Islet of Langerhans (tissue), 1 donor: Measurements from ENCODE around the gene STX8.

ENCODE experiments used
- FAIRE-seq: peaks from one replicate; lab custom pipeline; 2011; peaks lifted over from hg19 to GRCh38; lab: Jason Lieb, UNC

STX8 gene

DNA sequence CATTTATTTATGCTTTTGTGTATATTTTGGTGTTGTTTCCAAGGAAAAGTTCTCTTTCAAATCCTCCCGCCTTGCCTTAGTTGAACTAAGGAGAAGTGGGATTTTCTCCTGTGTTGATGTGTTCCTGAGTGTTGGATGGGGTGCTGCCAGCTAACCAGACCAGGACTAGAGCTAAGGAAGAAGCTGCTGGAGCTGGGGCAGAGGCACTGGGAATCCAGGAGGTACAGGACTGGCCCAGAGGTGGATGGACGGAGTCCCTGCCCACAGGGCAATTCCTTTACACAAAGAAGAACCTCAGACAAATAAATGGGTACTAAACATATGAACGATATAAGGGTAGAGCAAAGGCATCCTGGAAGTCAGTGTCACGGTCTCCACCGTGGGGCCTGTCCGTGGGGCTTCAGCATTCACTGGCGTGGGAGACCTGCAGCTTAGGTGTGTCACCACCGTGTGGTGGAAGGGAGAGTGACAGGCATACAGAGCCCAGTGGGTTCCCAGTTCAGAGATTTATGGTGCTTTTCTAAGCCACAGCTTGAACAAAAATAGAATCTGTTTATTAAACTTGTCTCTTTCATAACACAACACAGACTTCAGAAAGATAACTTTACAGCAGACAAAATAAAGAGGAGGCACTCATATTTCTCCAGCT, 283.6 kb downstream of the STX8 start:
- peak; percentile 38 for FAIRE-seq

DNA sequence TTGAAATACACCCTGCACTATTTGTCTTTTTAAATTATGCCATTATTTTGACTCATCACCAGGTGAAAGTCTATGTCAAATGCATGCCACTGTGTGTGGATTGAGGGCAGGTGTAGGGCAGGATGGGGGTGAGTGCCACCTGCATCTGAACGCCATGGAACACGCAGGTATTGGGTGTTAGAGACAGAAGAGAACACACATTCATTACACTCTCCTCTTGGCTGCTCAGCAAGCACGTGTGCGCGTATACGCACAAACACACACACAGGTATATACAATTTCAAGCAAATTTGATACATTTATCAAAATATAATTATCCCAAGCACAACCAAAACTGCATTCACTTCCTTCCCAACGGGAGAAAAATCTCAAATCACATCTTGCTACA, 285.4 kb downstream of the STX8 start:
- FAIRE-seq, result no peak

DNA sequence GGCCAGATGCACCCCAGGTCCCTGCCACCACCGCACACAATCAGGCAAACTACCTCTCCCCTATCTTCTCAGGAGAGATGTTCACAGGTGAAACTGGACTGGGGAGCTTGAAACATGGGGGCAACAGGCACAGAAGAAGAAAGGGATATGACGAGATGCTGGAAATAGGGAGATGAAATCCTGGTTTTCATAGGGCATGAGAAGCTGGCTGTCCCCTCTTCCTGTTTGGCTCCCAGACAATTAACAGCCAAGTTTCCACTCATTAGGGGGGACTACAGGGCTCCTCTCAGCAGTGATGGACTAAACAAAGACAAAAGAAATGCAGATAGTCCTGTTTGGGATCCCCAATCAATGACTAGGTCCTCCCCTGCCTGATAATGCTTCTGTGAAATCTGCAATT, 288.3 kb downstream of the STX8 start:
- FAIRE-seq, result no peak

DNA sequence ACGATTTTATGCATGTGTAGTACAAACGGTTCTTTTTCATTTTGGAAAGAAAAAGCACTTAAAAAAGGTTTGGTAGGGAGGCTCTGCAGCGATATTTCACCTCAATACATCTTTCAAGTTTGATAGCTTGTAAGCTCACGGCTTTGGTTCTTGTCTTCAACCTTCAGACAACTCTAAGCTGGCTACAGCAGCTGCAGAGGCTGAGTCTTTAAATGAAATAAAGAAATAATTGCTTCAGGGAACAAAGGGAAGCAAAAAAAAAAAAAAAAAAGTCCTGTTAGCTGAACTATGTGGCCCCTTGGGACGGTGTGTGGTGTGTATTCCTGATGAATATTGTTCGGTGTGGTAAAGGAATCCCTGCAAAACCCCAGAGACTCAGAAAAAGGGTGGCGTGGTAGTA, 289.2 kb downstream of the STX8 start:
- FAIRE-seq, result no peak

DNA sequence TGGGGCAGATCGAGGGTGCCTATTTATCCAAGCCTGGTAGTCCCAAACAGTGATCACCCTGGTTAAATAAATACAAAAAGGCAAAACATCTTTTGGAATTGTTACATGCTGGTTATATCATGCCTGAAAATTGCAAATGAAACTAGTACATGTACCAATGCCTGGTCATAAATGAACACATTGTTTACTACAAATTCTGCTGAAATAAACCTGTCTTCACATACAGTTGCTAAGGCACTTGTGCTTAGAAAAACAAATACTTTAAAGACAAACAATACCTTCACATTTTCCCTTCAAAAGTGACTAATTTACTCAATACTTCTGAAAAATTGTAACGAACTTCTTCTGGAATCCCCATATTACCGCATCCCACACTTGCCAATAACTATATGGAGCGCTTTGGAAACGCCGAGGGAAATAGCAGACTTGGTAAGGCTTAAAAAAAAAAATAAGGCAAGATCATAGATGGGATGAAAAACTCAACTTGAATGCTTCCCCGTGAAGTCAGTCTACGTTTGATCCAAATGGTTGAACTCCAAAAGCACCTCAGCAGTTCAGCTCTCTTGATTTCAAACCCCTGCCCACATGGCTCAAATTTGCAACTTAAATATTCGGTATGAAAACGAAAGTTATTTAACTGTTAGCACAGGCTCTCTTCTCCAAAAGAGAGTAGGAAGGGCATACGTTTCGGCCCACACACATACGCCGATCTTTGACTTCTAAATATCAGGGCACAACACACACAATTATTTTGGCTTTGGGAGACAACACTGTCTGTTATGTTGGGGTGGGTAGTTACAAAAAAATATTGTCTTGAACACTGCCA, 289.8 kb downstream of the STX8 start:
- FAIRE-seq, result no peak

DNA sequence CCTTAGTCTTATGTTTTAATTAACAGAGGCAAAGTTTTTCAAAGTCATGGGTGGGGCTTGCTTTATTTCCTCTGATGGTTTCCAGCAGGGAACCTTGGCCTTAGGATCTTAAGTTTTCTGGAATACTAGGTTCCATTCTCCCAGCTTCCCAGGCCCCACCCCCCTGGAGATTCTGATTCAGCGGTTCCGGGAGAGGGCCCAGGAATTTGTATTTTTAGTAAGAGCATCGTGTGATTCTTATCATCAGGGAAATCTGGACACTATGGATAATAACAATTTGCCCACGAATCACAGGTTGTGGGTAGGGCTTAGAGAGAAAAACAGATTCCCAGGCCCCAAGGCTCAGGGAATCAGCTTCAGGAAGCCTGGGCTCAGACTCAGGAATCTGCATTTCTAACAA, 290.7 kb downstream of the STX8 start:
- FAIRE-seq, result no peak

DNA sequence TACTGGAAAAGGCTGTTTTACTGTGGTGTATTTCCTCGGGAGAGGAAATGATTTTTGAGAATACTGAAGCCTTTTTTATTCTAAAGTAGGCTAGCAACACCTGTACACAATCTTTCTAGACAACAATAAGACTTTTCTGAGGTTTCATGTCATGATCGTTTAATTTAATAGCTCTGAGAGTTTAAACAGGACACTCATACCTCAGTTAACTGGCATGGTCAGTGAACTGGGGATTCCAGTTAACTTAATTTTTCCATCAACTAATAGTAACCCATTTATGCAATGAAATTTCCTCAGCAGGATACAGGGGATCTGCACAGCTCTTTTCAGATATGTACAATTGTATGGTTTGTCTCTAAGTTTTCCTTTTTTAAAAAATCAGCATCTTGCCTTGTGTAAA, 291.7 kb downstream of the STX8 start:
- no peak for FAIRE-seq

DNA sequence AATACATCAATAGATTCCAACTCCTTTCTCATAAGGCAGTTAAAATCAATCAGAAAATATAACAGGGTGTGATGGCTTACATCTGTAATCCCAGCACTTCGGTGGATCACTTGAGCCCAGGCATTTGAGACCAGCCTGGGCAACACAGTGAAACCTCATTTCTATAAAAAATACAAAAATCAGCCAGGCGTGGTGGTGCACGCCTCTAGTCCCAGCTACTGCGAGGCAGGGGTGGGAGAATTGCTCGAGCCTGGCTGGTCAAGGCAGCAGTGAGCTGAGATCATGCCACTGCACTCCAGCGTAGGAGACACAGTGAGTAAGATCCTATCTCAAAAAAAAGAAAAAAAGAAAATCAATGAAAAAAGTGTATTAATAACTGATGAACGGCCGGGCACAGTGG, 295.7 kb downstream of the STX8 start:
- no peak for FAIRE-seq

DNA sequence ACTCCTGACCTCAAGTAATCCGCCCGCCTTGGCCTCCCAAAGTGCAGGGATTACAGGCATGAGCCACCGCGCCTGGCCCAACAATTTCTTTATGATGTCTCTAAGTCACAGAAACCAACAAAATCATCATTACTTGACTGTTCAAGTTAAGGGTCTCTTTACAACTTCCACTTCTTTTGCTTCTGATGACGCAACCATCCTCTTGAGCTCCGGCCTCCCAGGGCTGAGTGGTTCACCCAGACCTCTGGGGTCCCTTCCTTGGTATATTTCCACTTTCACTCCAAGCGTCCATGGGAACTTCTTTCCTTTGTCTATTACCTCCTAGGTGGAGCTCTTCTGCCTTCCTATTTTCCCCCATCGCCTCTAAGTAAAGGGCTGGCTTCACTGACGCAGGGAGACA, 300.6 kb downstream of the STX8 start:
- FAIRE-seq, result no peak

DNA sequence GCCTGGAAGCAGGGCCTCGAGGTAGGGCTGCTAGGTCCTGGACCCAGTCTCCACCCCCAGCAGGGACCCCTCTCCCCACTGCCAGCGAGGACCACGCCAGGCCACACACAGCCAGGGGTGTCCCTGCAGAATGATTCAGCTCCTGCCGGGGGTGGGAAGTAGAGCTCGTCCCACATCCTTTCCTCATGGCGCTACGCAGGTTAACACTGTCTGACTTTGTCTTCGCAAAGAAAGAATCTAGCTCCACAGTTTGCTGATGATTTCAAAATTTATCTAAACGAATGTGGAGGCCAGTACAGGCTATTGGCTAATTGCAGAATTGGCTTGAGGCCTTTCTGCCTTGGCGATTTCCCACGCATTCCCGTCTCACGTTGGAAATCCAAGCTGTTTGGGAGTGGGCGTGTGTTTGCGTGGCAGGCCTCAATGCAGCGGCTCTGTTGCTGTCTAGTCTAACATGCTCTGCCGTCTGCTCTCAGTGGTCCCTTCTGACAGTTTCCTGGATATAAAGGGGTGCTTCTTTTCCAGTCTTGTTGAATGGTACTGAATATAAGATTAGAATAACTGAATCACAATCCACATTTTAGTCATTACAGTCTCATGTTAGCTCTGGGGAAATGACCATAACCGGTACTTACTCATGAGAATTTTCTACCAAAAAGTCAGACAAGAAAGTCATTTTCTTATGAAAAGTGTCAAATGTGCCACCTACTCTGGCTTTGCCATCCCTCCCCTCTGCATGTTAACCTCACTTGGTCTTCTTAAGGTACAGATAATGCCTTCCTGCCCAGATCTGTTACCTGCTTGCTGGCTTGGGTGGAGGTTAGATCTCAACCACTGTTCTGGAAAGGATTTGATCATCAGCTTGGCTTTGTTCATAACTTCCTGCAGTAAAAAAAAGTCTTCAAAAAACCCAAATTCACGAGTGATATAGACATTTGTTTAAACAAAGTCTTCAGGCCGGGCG, 301.9 kb downstream of the STX8 start:
- no peak for FAIRE-seq

DNA sequence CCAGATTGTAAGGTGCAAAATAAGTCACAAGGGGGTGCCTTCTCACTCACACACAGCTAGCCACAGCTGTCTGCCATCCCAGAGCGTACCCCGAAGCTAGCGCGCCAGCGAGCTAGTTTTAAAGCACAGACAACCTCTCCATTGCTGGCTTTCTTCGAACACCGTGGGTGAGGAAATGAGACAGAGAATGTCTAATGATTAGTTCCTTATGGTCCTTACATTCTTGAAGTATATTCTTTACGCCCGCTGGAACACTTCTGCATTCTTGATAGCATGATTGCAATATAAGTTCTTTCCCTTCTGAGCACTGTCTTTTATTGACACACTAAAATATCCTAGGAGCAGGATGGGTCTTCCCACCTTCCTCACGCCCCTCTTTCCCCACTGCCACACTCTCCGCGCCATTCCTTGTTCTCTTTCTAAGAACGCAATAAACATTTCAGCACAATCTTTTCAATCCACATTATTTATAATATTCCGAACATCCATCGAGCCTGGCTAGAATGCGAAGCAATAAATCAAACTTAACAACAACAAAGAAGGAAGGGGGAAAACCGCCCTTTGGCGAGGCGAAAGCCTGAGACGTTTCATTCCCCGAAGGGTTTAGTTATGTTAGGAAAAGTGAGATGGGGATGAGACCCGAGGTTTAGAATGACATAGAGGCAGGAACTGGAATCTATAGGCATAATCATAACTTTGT, 303.0 kb downstream of the STX8 start:
- FAIRE-seq, result no peak

DNA sequence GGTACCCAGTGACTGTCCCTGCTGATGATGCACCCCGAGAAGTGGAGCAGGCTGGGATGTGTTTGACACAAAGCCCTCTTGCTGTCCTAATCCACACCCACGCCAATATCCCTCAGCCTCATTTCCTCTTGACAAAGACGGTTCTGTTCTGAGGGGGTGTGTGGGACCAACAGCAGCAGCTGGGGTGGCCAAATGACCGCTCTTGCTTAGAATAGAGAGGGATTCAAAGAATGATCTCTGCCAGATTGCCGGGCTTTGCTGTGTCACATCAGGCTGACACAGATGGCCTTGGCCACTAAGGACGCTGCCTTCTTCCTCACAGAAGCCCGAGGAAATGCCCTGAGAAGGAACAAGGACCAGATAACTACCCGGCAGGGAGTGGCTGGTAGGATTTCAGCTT, 303.6 kb downstream of the STX8 start:
- FAIRE-seq, result no peak

DNA sequence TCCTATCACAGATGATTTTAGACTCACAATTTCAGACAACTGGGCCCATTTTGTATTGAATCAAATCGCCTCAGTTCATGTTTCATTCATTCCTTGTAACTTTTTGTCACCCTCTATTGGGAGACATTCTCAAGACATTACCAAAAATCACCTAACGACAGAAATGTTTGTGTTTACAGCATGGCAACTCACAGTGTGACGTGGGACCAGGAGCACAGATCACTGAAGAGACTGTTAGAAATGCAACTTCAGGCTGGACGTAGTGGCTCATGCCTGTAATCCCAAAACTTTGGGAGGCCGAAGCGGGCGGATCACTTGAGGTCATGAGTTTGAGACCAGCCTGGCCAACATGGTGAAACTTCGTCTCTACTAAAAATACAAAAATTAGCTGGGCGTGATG, 304.7 kb downstream of the STX8 start:
- no peak for FAIRE-seq

DNA sequence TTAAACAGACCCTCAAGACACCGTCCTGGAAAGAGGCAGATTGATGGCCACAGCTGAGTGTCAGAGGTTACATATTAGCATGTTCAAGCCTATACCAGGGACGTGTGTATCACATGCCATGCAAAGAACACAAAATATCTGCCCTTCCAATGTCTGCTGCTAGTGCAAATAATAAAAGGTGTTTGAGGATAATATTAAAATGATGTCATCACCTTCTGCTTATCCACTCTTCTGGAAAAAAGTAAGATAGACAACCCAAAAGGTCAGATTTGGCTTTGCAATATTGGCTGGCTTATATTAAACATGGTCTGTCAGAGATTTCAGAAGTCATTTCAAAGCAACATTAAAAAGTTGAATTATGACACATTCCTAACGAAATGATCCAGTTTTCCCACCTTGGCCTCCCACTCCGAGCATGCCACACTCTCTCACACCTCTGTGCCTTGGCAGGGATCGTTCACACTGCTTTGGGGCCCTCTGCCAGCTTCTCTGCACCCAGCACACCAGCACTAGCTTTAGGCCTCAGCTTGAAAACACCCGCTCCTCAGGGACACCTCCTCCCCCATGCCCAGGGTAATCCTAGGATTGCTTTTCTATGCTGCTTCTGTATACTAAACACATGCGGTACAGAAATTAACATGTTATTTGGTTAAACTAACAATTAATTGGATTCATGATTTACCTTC, 306.1 kb downstream of the STX8 start:
- FAIRE-seq, result no peak

DNA sequence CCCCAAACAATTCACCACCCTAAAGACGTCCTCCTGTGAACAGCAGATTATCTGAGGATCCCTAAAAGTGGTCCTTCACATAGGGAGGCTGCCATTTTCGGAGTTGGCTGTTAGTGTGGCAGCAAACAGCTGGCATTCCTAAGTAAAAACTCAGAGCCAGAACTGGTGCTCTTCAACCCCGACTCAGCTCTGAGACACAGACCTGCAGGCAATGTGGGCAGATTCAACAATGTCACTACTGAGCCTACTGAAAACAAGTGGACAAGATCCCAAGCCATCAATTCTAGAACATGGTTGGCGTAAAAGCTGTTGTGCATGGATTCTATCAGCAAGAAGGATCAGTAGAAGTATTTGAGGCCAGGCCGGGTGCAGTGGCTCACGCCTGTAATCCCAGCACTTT, 307.1 kb downstream of the STX8 start:
- FAIRE-seq, result no peak

DNA sequence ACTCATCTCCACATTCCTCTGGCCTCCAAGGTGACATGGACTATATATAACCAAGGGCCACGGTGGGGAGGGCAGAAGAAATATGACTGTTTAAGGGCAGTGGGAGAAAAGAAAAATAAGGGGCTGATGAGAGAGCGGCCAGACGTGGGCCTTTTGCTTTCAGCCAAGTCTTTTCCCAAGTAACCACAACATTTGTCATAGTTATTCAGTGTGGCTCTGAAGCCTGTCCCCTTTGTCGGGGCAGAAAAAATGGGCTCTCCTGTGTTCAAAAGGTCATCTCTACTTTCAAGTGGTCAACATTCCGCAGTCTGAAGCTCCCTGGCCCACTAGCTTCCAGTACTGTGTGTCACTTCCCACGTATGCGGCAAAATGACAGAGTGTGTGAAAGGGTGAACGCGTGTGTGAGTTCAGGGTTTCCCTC, 308.9 kb downstream of the STX8 start:
- FAIRE-seq, result no peak

DNA sequence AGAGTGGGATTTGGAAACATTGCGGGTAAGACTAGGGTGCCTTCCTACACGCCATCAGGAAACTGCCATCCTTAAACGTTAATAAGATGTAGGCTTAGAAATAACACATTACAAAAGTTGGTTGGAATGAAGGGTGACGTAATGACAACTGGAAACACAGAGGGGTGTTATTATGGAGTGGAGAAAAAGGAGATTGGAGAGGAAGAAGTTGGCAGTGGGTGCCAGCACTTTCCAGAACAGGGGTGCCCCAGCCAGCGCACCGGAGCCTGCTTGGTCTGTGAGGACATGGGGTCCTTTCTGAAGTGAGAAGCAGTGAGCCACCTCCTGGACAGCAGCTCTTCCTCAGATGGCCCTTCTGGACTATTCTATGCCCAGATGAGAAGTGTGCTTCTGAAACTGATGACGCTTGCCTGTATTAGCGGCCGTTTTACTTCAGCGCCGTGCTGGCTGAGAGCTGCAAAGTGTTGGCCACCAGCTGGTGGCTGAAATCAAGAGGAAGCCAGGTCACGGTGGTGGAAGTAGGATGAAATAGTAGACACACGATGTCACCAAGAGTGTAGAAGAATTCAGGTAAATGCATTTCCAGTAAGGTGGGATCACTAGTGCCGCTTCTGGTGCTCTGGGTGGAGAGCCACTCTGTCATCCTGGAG, 309.5 kb downstream of the STX8 start:
- FAIRE-seq, result no peak

DNA sequence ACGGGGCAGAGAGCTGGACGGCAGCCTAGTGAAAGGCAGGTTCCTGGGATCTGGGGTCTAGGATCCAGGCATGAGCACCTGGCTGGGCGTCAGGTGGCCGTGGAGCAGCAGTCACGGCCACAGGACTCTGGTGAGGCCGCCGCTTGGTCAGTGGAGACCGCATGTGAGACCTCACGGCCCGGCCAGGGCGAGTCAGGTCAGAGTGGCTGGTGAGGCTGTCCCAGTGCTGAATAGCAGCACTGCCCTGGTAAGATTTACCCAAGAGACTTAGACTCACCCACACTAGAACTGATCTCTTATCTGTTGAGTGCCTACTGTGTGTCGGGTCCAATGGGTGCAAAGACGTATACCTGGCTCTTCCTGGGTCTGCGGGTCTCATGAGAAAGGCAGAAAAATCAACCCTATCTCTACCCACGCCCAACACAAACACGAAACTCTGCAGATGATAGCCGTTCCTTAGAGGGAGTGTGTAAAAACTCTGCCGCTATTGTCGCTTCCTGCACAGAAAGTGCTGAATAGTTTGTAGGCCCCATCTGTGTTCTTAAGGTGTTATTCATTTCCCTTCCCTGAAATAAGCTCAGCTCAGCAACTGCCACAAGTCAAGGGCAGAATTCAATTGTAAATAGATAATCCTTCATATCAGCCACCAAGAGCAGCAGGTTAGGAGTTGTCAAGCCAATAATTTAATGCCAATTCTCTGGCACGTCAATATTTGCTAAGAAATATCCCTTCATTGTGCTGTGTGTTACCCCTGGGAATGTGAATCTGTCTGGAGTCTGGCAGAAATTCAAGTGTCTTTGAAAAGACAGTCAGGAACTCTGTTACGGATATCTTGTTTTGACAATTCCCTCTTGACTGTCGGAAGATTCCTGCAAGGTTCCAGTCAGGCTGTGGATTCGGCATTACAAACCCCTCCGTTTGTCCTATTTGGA, 314.3 kb downstream of the STX8 start:
- no peak for FAIRE-seq

DNA sequence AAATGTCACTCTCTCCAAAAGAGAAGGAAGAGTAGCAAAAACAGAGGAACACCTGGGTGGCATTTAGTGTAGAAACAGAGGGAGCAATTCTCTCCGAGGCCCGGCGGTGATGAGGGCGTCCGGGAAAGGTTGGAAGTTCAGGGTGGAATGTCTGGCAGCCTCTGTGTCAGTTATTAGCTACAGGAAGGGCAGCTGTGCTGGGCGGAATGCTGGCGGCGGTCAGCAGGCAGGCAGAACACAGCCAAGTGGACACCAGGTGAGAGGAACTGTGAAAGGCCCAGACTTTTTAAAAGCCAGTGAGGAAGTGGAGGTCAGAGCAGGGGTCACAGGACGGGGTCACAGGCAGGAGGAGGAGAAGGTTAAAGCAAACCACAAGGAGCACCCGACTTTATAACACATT, 316.2 kb downstream of the STX8 start:
- FAIRE-seq, result no peak
